Endodermal cell (in vitro differentiated cells): ENCODE data around the gene ESYT3. TPM values are rescaled to one million over a fixed set of nuclear protein-coding genes. Genes with fewer than 3 reads are reported as not detected.

ENCODE experiments used
- DNase-seq: peaks from one replicate; pipeline ENCODE4 v3.0.0-alpha.2; 2017
- H3K27ac ChIP-seq: 2 replicates; pipeline ENCODE4 v1.5.1; 2013; ENCODE audit warnings: mild to moderate bottlenecking, low read depth, low read length, moderate library complexity
- H3K27me3 ChIP-seq: 2 replicates; pipeline ENCODE4 v1.6.1; 2013; ENCODE audit warnings: mild to moderate bottlenecking, low read length, moderate library complexity; ENCODE audit not compliant: insufficient read depth, control insufficient read depth, poor library complexity, severe bottlenecking
- H3K36me3 ChIP-seq: 2 replicates; pipeline ENCODE4 v1.7.0; 2013; ENCODE audit warnings: mild to moderate bottlenecking, low read length, moderate library complexity; ENCODE audit not compliant: control insufficient read depth, insufficient read depth
- H3K4me1 ChIP-seq: one replicate; pipeline ENCODE4 v1.7.0; 2013; ENCODE audit warnings: low read length; ENCODE audit not compliant: control insufficient read depth, insufficient read depth
- H3K4me3 ChIP-seq: 2 replicates; pipeline ENCODE4 v1.5.1; 2013; ENCODE audit warnings: mild to moderate bottlenecking, low read length, moderate library complexity
- H3K9ac ChIP-seq: 2 replicates; pipeline ENCODE4 v1.6.1; 2013; ENCODE audit warnings: mild to moderate bottlenecking, low read length, moderate library complexity; ENCODE audit not compliant: poor library complexity, severe bottlenecking; ENCODE audit errors: extremely low read depth
- H3K9me3 ChIP-seq: 2 replicates; pipeline ENCODE4 v1.6.1; 2013; ENCODE audit warnings: mild to moderate bottlenecking, low read length, moderate library complexity; ENCODE audit not compliant: control insufficient read depth
- H3K27ac Mint-ChIP-seq: 2 replicates; pipeline ENCODE4 v1.8.0; 2020; ENCODE audit warnings: mixed read lengths
- H3K27me3 Mint-ChIP-seq: 2 replicates; pipeline ENCODE4 v1.8.0; 2021; ENCODE audit warnings: mild to moderate bottlenecking, mixed read lengths; ENCODE audit not compliant: insufficient read depth
- H3K36me3 Mint-ChIP-seq: 2 replicates; pipeline ENCODE4 v1.8.0; 2020; ENCODE audit warnings: low read depth, mixed read lengths
- H3K4me1 Mint-ChIP-seq: 2 replicates; pipeline ENCODE4 v1.8.0; 2020; ENCODE audit warnings: mixed read lengths
- H3K4me3 Mint-ChIP-seq: 2 replicates; pipeline ENCODE4 v1.8.0; 2020; ENCODE audit warnings: mild to moderate bottlenecking, moderate library complexity, mixed read lengths
- H3K9me3 Mint-ChIP-seq: 2 replicates; pipeline ENCODE4 v1.8.0; 2020; ENCODE audit warnings: mild to moderate bottlenecking, mixed read lengths
- WGBS, 2 experiments: methylation state at CpG; one replicate each; pipeline versions ENCODE4 v1.1.5 to v1.1.7; 2013; ENCODE audit warnings: missing lambda C conversion rate in 2 of 2, mixed read lengths in 1 of 2; ENCODE audit not compliant: insufficient coverage in 1 of 2, insufficient read length in 1 of 2; 5-methylcytosine and 5-hydroxymethylcytosine counted together
- total RNA-seq, 2 donors: library from RNA; stranded (reverse); fragmentation: NEBNext Ultra II Directional in 1 of 2; extraction: Animal tissue kit (Norgen Biotek cat#: 25700) in 1 of 2; gene quantifications; 2 replicates in 1 of 2; 3 replicates in 1 of 2; pipeline ENCODE4 v1.2.1, GENCODE V29; 2021
- TF ChIP-seq, protein P1 (sequence below): fragments of 200-600 bp; sonication (generic); conservative IDR thresholded peaks from 2 replicates; pipeline ENCODE4 v1.5.0; 2021; ENCODE audit warnings: antibody characterized with exemption, mild to moderate bottlenecking

Gene ESYT3
- total RNA-seq, 2 donors from 2014 or later, result 7.7 to 10.2 TPM

DNA sequence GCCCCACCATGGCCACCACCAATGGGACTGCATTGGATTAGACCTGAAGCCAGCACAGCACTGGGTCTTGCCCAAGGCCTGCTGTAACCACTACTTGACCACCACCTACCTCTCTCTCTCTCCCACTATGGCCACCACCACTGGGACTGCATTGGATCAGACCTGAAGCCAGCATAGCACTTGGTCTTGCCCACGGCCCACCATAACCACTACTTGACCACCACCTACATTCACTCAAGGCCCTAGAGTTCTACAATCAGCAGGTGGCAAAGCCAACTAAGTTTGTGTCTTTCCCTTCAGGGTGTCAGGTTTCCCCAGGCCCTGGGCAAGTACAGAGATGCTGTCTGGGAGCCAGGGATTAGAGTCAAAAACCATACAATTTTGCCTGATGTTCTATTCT lies 57.6 kb downstream of the ESYT3 start:
- Histone ChIP-seq H3K27ac (no peak overlapping the region), H3K9ac (no peak overlapping the region), H3K27me3 (no peaks in the 10 kb centered on the region), H3K9me3 (peaks cover 54% of the 10 kb centered on the region), H3K4me1 (no peaks in the 10 kb centered on the region), H3K4me3 (no peak overlapping the region), H3K36me3 (peaks cover 65% of the 10 kb centered on the region)
- TF ChIP-seq, protein P1, sequence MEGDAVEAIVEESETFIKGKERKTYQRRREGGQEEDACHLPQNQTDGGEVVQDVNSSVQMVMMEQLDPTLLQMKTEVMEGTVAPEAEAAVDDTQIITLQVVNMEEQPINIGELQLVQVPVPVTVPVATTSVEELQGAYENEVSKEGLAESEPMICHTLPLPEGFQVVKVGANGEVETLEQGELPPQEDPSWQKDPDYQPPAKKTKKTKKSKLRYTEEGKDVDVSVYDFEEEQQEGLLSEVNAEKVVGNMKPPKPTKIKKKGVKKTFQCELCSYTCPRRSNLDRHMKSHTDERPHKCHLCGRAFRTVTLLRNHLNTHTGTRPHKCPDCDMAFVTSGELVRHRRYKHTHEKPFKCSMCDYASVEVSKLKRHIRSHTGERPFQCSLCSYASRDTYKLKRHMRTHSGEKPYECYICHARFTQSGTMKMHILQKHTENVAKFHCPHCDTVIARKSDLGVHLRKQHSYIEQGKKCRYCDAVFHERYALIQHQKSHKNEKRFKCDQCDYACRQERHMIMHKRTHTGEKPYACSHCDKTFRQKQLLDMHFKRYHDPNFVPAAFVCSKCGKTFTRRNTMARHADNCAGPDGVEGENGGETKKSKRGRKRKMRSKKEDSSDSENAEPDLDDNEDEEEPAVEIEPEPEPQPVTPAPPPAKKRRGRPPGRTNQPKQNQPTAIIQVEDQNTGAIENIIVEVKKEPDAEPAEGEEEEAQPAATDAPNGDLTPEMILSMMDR, result no peak
- Mint-ChIP-seq H3K4me1 (no peaks in the 10 kb centered on the region), H3K36me3 (peaks cover 80% of the 10 kb centered on the region), H3K4me3 (no peak overlapping the region), H3K9me3 (peaks cover 47% of the 10 kb centered on the region), H3K27ac (no peak overlapping the region), H3K27me3 (peaks cover 5% of the 10 kb centered on the region)
- 92 to 100% methylated on average over 1 of the region's 1 CpG for WGBS, 2 experiments
- no peak for DNase-seq

- H3K4me1 ChIP-seq, result no peaks in the 10 kb centered on the region
- Mint-ChIP-seq H3K4me1 (no peaks in the 10 kb centered on the region), H3K36me3 (peaks cover 79% of the 10 kb centered on the region), H3K27me3 (peaks cover 5% of the 10 kb centered on the region), H3K27ac (no peak overlapping the region), H3K4me3 (no peak overlapping the region), H3K9me3 (peaks cover 36% of the 10 kb centered on the region)
- 93 to 96% methylated on average over 2 to 4 of the region's 4 CpGs for WGBS, 2 experiments
- TF ChIP-seq, protein P1, result no peak
- H3K27ac ChIP-seq, result no peak overlapping the region
- no peak overlapping the region for H3K4me3 ChIP-seq
- H3K27me3 ChIP-seq, result no peaks in the 10 kb centered on the region
- peaks cover 74% of the 10 kb centered on the region for H3K36me3 ChIP-seq
- H3K9me3 ChIP-seq, result peaks cover 43% of the 10 kb centered on the region
- DNase-seq, result no peak
- no peak overlapping the region for H3K9ac ChIP-seq
Observed at GRCh38 chr3:138492980-138493675, 58.7 kb downstream of the ESYT3 start.

DNA sequence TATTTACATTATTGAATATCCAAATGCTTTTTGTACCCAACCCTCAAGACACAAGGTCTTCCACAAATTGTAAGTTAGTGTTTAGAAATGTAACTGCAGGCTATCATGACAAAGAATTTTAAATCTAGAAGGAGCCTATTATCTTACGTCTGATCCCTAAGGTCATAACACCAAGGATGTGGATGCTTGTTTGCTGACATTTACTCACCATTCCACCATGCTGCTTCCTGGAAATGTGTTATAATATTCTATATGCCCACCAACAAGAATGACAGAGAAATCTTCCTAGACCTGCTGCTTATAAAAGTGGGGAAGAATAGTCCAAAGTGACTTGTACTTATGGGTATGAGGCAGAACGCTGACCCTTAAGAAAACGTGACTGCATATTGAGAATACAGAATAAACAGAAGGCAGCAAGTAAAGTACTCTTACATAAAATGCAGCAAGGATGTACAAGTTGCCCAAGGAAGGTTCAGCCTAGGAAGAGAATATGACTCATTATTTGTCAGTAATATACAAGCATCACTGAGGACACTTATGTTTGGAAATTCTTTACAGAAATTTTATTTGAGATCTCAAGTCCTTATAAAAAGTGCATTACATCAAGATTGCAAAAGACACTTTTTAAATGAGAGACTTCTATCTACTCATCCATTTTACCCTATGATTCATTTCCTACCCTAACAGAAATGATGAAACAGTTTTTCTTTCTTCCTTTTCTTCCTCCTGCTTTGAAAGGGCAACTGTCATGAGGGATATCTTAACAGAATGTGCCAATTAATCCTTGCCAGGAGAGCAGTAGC lies 59.6 kb downstream of the ESYT3 start:
- TF ChIP-seq, protein P1, result no peak
- Histone ChIP-seq H3K36me3 (peaks cover 80% of the 10 kb centered on the region), H3K27me3 (no peaks in the 10 kb centered on the region), H3K9me3 (peaks cover 36% of the 10 kb centered on the region), H3K27ac (no peak overlapping the region), H3K4me1 (no peaks in the 10 kb centered on the region), H3K4me3 (no peak overlapping the region), H3K9ac (no peak overlapping the region)
- Mint-ChIP-seq H3K36me3 (peaks cover 79% of the 10 kb centered on the region), H3K27me3 (peaks cover 1% of the 10 kb centered on the region), H3K9me3 (peaks cover 30% of the 10 kb centered on the region), H3K27ac (no peak overlapping the region), H3K4me3 (no peak overlapping the region), H3K4me1 (no peaks in the 10 kb centered on the region)
- WGBS, 2 experiments, result 91 to 100% methylated on average over 2 to 3 of the region's 3 CpGs
- DNase-seq, result no peak
